ENCODE data around the gene SEMA3E.

- TF ChIP-seq, protein P1, sequence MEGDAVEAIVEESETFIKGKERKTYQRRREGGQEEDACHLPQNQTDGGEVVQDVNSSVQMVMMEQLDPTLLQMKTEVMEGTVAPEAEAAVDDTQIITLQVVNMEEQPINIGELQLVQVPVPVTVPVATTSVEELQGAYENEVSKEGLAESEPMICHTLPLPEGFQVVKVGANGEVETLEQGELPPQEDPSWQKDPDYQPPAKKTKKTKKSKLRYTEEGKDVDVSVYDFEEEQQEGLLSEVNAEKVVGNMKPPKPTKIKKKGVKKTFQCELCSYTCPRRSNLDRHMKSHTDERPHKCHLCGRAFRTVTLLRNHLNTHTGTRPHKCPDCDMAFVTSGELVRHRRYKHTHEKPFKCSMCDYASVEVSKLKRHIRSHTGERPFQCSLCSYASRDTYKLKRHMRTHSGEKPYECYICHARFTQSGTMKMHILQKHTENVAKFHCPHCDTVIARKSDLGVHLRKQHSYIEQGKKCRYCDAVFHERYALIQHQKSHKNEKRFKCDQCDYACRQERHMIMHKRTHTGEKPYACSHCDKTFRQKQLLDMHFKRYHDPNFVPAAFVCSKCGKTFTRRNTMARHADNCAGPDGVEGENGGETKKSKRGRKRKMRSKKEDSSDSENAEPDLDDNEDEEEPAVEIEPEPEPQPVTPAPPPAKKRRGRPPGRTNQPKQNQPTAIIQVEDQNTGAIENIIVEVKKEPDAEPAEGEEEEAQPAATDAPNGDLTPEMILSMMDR (IDR thresholded peaks at IDR 0.05), result no peak
- TF ChIP-seq, protein P2, sequence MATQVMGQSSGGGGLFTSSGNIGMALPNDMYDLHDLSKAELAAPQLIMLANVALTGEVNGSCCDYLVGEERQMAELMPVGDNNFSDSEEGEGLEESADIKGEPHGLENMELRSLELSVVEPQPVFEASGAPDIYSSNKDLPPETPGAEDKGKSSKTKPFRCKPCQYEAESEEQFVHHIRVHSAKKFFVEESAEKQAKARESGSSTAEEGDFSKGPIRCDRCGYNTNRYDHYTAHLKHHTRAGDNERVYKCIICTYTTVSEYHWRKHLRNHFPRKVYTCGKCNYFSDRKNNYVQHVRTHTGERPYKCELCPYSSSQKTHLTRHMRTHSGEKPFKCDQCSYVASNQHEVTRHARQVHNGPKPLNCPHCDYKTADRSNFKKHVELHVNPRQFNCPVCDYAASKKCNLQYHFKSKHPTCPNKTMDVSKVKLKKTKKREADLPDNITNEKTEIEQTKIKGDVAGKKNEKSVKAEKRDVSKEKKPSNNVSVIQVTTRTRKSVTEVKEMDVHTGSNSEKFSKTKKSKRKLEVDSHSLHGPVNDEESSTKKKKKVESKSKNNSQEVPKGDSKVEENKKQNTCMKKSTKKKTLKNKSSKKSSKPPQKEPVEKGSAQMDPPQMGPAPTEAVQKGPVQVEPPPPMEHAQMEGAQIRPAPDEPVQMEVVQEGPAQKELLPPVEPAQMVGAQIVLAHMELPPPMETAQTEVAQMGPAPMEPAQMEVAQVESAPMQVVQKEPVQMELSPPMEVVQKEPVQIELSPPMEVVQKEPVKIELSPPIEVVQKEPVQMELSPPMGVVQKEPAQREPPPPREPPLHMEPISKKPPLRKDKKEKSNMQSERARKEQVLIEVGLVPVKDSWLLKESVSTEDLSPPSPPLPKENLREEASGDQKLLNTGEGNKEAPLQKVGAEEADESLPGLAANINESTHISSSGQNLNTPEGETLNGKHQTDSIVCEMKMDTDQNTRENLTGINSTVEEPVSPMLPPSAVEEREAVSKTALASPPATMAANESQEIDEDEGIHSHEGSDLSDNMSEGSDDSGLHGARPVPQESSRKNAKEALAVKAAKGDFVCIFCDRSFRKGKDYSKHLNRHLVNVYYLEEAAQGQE (IDR thresholded peaks at IDR 0.05; ENCODE audit: insufficient read depth in 1 of 2, low read depth in 2 of 2, low read length in 1 of 2), result no peak
- TF ChIP-seq SIN3A (IDR thresholded peaks at IDR 0.05; ENCODE audit: borderline replicate concordance, insufficient read depth, low read depth, low read length) (no peak), POLR2AphosphoS5 (IDR thresholded peaks at IDR 0.05; ENCODE audit: low read depth, low read length) (no peak)
Observed at GRCh38 chr7:83532219-83532618, 116.7 kb downstream of the SEMA3E start.

Measured in Panc1 (cell line).